Kidney (tissue), 14 donors: Measurements from ENCODE around the gene KLF11. TPM values are rescaled to one million over a fixed set of nuclear protein-coding genes. Genes with fewer than 3 reads are reported as not detected.
A peak's percentile ranks its signal among the peaks of the same experiment; 100 is the strongest.

Experiments
- DNase-seq, 5 donors: peaks; one replicate each; pipeline ENCODE4 v3.0.0-alpha.2; 2013 to 2020
- FAIRE-seq: peaks from 2 replicates; lab custom pipeline; 2012; peaks lifted over from hg19 to GRCh38; lab: Jason Lieb, UNC
- H3K27ac ChIP-seq, 2 donors: one replicate each; pipeline ENCODE4 v1.7.0; 2013; ENCODE audit warnings: low read depth in 2 of 2, low read length in 2 of 2, inconsistent platforms in 1 of 2
- H3K27me3 ChIP-seq: one replicate; pipeline ENCODE4 v1.7.1; 2013; ENCODE audit warnings: low read length, inconsistent platforms; ENCODE audit not compliant: control insufficient read depth, insufficient read depth
- H3K36me3 ChIP-seq, 3 donors: one replicate each; pipeline versions ENCODE4 v1.7.0 to v1.7.1; 2013; ENCODE audit warnings: low read length in 3 of 3, control low read depth in 1 of 3, inconsistent platforms in 1 of 3; ENCODE audit not compliant: insufficient read depth in 3 of 3, control insufficient read depth in 2 of 3
- H3K4me1 ChIP-seq, 3 donors: one replicate each; pipeline versions ENCODE4 v1.7.0 to v1.7.1; 2013; ENCODE audit warnings: low read length in 3 of 3, inconsistent platforms in 1 of 3, low read depth in 1 of 3; ENCODE audit not compliant: control insufficient read depth in 2 of 3, insufficient read depth in 2 of 3
- H3K4me3 ChIP-seq, 3 donors: one replicate each; pipeline versions ENCODE4 v1.7.0 to v1.8.1; 2013; ENCODE audit warnings: low read length in 3 of 3, control low read depth in 1 of 3, inconsistent platforms in 1 of 3
- H3K9ac ChIP-seq, 3 donors: one replicate each; pipeline versions ENCODE4 v1.7.0 to v1.7.1; 2013; ENCODE audit warnings: low read length in 3 of 3, control low read depth in 1 of 3, inconsistent platforms in 1 of 3
- H3K9me3 ChIP-seq, 3 donors: one replicate each; pipeline versions ENCODE4 v1.7.0 to v1.7.1; 2013; ENCODE audit warnings: low read length in 3 of 3, control low read depth in 1 of 3, inconsistent platforms in 1 of 3; ENCODE audit not compliant: control insufficient read depth in 2 of 3, insufficient read depth in 1 of 3
- intact Hi-C: fragments of 100-400 bp; cut with DNase I; formaldehyde crosslinking; loops from one replicate; pipeline ENCODE4 v1.11.1; 2022
- polyA plus RNA-seq: library from polyadenylated mRNA; stranded (reverse); fragments of 350-450 nt; fragmentation: Illumina TruSeq; extraction: RNeasy Lipid Tissue Mini Kit (QIAGEN cat#74804); gene quantifications from one replicate; pipeline ENCODE4 v1.2.3, GENCODE V29; 2014; ENCODE audit warnings: low read depth, low replicate concordance; ENCODE audit not compliant: insufficient read depth
- total RNA-seq: library from RNA; stranded (reverse); fragmentation: NEBNext Ultra II Directional; extraction: Animal tissue kit (Norgen Biotek cat#: 25700); gene quantifications from one replicate; pipeline ENCODE4 v1.2.1, GENCODE V29; 2021
- TF ChIP-seq, protein P1 (sequence below): IDR thresholded peaks from 3 replicates; pipeline ENCODE4 v1.5.1; 2012; ENCODE audit warnings: mild to moderate bottlenecking, moderate library complexity, borderline replicate concordance; ENCODE audit not compliant: insufficient read depth; ENCODE audit errors: extremely low read depth
- donor health status: control.
- donor health status: control.
- donor health status: control.
- donor health status: control.
- donor health status: control.
- donor health status: DM: yes; HTN: yes; CAD: no.
- donor health status: Normal renal cell carcinoma (clear cell type).

The KLF11 gene
- total and polyA plus RNA-seq, 2 donors from 2014 or later, result 9.4 to 34.0 TPM

DNA sequence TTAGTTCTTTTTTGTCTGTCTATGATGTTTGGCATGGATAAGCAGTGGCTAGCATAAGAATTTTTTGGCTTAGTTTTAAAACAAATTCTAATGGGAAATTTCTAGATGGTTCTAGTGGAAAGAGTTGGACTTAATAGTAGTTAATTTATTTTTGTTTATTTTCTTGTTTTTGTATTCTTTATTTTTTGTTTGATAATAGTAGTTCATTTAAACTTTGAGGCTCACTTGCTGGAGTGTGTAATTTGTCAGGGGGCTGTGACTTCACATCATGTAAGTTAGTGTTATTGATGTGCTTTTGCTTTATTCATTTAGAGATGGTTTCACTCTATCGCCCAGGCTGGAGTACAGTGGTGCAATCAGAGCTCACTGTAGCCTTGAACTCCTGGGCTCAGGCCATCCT lies 43.7 kb upstream of the KLF11 start:
- no peaks in the 10 kb centered on the region for H3K4me1 ChIP-seq
- TF ChIP-seq, protein P1, sequence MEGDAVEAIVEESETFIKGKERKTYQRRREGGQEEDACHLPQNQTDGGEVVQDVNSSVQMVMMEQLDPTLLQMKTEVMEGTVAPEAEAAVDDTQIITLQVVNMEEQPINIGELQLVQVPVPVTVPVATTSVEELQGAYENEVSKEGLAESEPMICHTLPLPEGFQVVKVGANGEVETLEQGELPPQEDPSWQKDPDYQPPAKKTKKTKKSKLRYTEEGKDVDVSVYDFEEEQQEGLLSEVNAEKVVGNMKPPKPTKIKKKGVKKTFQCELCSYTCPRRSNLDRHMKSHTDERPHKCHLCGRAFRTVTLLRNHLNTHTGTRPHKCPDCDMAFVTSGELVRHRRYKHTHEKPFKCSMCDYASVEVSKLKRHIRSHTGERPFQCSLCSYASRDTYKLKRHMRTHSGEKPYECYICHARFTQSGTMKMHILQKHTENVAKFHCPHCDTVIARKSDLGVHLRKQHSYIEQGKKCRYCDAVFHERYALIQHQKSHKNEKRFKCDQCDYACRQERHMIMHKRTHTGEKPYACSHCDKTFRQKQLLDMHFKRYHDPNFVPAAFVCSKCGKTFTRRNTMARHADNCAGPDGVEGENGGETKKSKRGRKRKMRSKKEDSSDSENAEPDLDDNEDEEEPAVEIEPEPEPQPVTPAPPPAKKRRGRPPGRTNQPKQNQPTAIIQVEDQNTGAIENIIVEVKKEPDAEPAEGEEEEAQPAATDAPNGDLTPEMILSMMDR, result no peak
- no peak for FAIRE-seq
- peak in 1 of 5 donors; percentile 2 for DNase-seq
- no peak overlapping the region for H3K4me3 ChIP-seq
- no peaks in the 10 kb centered on the region for H3K9me3 ChIP-seq
- no peak overlapping the region for H3K27ac ChIP-seq
- no peaks in the 10 kb centered on the region for H3K27me3 ChIP-seq
- H3K36me3 ChIP-seq, result peaks cover 0 to 6% (median 5%) of the 10 kb centered on the region in 3 donors
- H3K9ac ChIP-seq, result no peak overlapping the region
- intact Hi-C loops, result no loop called here

DNA sequence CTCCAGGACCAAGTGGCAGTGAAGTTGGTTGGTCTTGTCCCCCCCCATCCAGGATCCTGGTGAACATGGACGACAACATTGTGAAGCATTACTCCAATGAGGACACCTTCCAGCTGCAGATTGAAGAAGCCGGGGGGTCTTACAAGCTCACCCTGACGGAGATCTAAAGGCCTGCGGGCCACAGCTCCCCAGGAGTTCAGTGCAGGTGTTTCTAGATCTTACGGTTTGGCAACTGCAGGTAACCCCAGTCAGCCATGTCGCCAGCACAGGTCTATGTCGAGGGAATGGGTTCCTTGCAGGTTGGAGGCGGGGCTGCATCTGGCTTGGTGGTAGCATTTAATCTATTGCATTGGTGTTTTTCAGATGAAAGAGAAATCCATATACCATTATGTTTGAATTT lies 42.8 kb upstream of the KLF11 start:
- peak in 1 of 5 donors; percentile 20 for DNase-seq
- Histone ChIP-seq H3K27me3 (no peaks in the 10 kb centered on the region), H3K36me3 (peaks cover 0 to 6% (median 5%) of the 10 kb centered on the region in 3 donors), H3K27ac (no peak overlapping the region), H3K4me1 (no peaks in the 10 kb centered on the region), H3K9ac (no peak overlapping the region), H3K4me3 (no peak overlapping the region), H3K9me3 (no peaks in the 10 kb centered on the region)
- no peak for FAIRE-seq
- TF ChIP-seq, protein P1, result no peak
- intact Hi-C loops, result no loop called here

DNA sequence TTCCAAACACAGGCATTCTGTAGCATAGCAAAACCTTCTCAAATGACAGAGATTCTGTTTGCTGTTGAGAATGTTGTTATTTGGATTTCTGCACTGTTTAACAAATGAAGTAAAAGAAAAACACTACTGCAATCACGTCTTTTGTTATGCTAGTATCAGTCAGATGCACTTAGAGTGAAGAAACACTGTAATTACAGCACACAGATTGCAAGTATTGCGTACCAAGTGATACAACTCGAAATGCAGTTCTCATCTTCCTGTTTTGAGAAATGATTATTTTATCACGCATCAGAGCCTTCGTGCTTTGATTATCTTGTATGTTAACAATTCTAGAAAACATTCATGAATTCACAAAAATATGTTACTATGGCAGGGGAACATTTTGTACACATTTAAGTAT lies 41.8 kb upstream of the KLF11 start:
- intact Hi-C loops, result no loop called here
- TF ChIP-seq, protein P1, result no peak
- no peak overlapping the region for H3K9ac ChIP-seq
- no peaks in the 10 kb centered on the region for H3K9me3 ChIP-seq
- FAIRE-seq (no peak), DNase-seq (no peak)
- H3K4me3 ChIP-seq, result no peak overlapping the region
- no peaks in the 10 kb centered on the region for H3K27me3 ChIP-seq
- H3K27ac ChIP-seq, result no peak overlapping the region
- no peaks in the 10 kb centered on the region for H3K4me1 ChIP-seq
- peaks cover 0 to 5% (median 2%) of the 10 kb centered on the region in 3 donors for H3K36me3 ChIP-seq

GRCh38 chr2:10002109-10002508 lies 41.2 kb upstream of the KLF11 start:
- Histone ChIP-seq H3K4me3 (no peak overlapping the region), H3K4me1 (peaks cover 0 to 2% (median 0%) of the 10 kb centered on the region in 3 donors), H3K27ac (no peak overlapping the region), H3K36me3 (peaks cover 0 to 5% (median 2%) of the 10 kb centered on the region in 3 donors), H3K27me3 (no peaks in the 10 kb centered on the region), H3K9ac (no peak overlapping the region), H3K9me3 (no peaks in the 10 kb centered on the region)
- TF ChIP-seq, protein P1, result no peak
- DNase-seq, result no peak
- intact Hi-C loops, result no loop called here
- FAIRE-seq, result no peak
